Esophagus muscularis mucosa (tissue), 4 donors: Measurements from ENCODE around the gene UGT3A1.

Experiments used
- CTCF ChIP-seq, 3 experiments: fragments of 200-600 bp in 2 of 3; fragments of 450-650 bp in 1 of 3; sonication (generic) in 2 of 3; IDR thresholded peaks; one replicate each; pipeline ENCODE4 v1.5.1; 2017 to 2019; ENCODE audit warnings: antibody characterized with exemption in 3 of 3, mild to moderate bottlenecking in 2 of 3, moderate library complexity in 1 of 3
- EP300 ChIP-seq: sonication (generic); formaldehyde crosslinking; IDR thresholded peaks from one replicate; pipeline ENCODE4 v1.6.1; 2017; ENCODE audit warnings: antibody characterized with exemption
- POLR2A ChIP-seq: fragments of 450-650 bp; IDR thresholded peaks from one replicate; pipeline ENCODE4 v1.6.1; 2017; ENCODE audit warnings: antibody characterized with exemption, moderate library complexity, mild to moderate bottlenecking, low read depth
- POLR2AphosphoS5 ChIP-seq, 2 donors: sonication (generic); formaldehyde crosslinking; IDR thresholded peaks; one replicate each; pipeline ENCODE4 v1.6.1; 2017; ENCODE audit warnings: antibody characterized with exemption in 2 of 2

- TF ChIP-seq CTCF (IDR thresholded peaks at IDR 0.05) (no peak), EP300 (no peak), POLR2AphosphoS5 (IDR thresholded peaks at IDR 0.05) (no peak), POLR2A (no peak)
Measured at GRCh38 chr5:35947085-35947484, 44.1 kb downstream of the UGT3A1 start.
